WTC11 (cell line): Measurements from ENCODE around the gene RHOT2. TPM values are rescaled to one million over a fixed set of nuclear protein-coding genes. Genes with fewer than 3 reads are reported as not detected.

Source experiments
- ATAC-seq: fragments of 200-7000 bp; cut with Tn5 transposase; 2 replicates; pipeline ENCODE4 v1.10.0; 2021; ENCODE audit warnings: mild to moderate bottlenecking, moderate library complexity
- CTCF ChIA-PET: fragments of 300-600 bp; sonication (Branson Sonifier 250); formaldehyde crosslinking; loops from one replicate; lab custom pipeline; 2021; ENCODE audit warnings: antibody characterized with exemption; lab: Charles Lee
- POLR2A ChIA-PET: fragments of 350-600 bp; sonication (Branson Sonifier 250); formaldehyde crosslinking; loops from one replicate; lab custom pipeline; 2021; ENCODE audit warnings: antibody characterized with exemption; lab: Charles Lee
- DNase-seq: peaks from one replicate; pipeline ENCODE4 v3.0.0; 2021; ENCODE audit warnings: low spot score
- H3K27ac Mint-ChIP-seq: 2 replicates; pipeline ENCODE4 v1.8.0; 2021; ENCODE audit warnings: mixed read lengths
- H3K27me3 Mint-ChIP-seq: 2 replicates; pipeline ENCODE4 v1.8.0; 2021; ENCODE audit warnings: low read depth, mild to moderate bottlenecking, moderate library complexity, mixed read lengths
- H3K36me3 Mint-ChIP-seq: 2 replicates; pipeline ENCODE4 v1.8.0; 2021; ENCODE audit warnings: mixed read lengths
- H3K4me1 Mint-ChIP-seq: 2 replicates; pipeline ENCODE4 v1.8.0; 2022; ENCODE audit warnings: mixed read lengths
- H3K4me3 Mint-ChIP-seq: 2 replicates; pipeline ENCODE4 v1.8.0; 2021; ENCODE audit warnings: mild to moderate bottlenecking, moderate library complexity, mixed read lengths
- H3K9me3 Mint-ChIP-seq: 2 replicates; pipeline ENCODE4 v1.8.0; 2021; ENCODE audit warnings: mixed read lengths
- ATF1 ChIP-seq: sonication (generic); formaldehyde crosslinking; IDR thresholded peaks from 2 replicates; pipeline ENCODE4 v1.8.1; 2023; ENCODE audit warnings: mild to moderate bottlenecking, moderate library complexity, missing genetic modification reagents
- CBFB ChIP-seq: sonication (generic); formaldehyde crosslinking; IDR thresholded peaks from 2 replicates; pipeline ENCODE4 v1.8.1; 2022; ENCODE audit warnings: mild to moderate bottlenecking, low read depth, missing genetic modification reagents
- E2F5 ChIP-seq: sonication (generic); formaldehyde crosslinking; IDR thresholded peaks from 2 replicates; pipeline ENCODE4 v1.8.1; 2022; ENCODE audit warnings: mild to moderate bottlenecking, moderate library complexity, missing genetic modification reagents
- EMX1 ChIP-seq: fragments of 250-450 bp; sonication (Bioruptor Pico); IDR thresholded peaks from 2 replicates; pipeline ENCODE4 v1.8.0; 2021; ENCODE audit warnings: mild to moderate bottlenecking
- FOXP4 ChIP-seq: sonication (generic); formaldehyde crosslinking; IDR thresholded peaks from 2 replicates; pipeline ENCODE4 v1.8.0; 2022; ENCODE audit warnings: mild to moderate bottlenecking, missing genetic modification reagents
- GABPB1 ChIP-seq: sonication (generic); formaldehyde crosslinking; IDR thresholded peaks from 2 replicates; pipeline ENCODE4 v1.8.1; 2023; ENCODE audit warnings: mild to moderate bottlenecking, missing genetic modification reagents
- MAX ChIP-seq: sonication (generic); formaldehyde crosslinking; IDR thresholded peaks from 2 replicates; pipeline ENCODE4 v1.8.0; 2022; ENCODE audit warnings: mild to moderate bottlenecking, missing genetic modification reagents
- NFATC4 ChIP-seq: fragments of 250-450 bp; sonication (Bioruptor Pico); IDR thresholded peaks from 2 replicates; pipeline ENCODE4 v1.9.0; 2021; ENCODE audit warnings: mild to moderate bottlenecking
- NFYB ChIP-seq: sonication (generic); formaldehyde crosslinking; conservative IDR thresholded peaks from 2 replicates; pipeline ENCODE4 v1.8.0; 2022; ENCODE audit warnings: low read depth, missing genetic modification reagents
- NR2C2 ChIP-seq: sonication (generic); formaldehyde crosslinking; IDR thresholded peaks from 2 replicates; pipeline ENCODE4 v1.8.0; 2022; ENCODE audit warnings: mild to moderate bottlenecking, missing genetic modification reagents
- NR3C1 ChIP-seq: sonication (generic); formaldehyde crosslinking; conservative IDR thresholded peaks from 2 replicates; pipeline ENCODE4 v1.8.1; 2023; ENCODE audit warnings: low read depth, mild to moderate bottlenecking, missing genetic modification reagents
- PREB ChIP-seq: sonication (generic); formaldehyde crosslinking; IDR thresholded peaks from 2 replicates; pipeline ENCODE4 v1.8.1; 2022; ENCODE audit warnings: mild to moderate bottlenecking, missing genetic modification reagents, moderate library complexity, borderline replicate concordance
- SMAD3 ChIP-seq: sonication (generic); formaldehyde crosslinking; IDR thresholded peaks from 2 replicates; pipeline ENCODE4 v1.8.0; 2022; ENCODE audit warnings: missing genetic modification reagents, mild to moderate bottlenecking, borderline replicate concordance
- ZNF219 ChIP-seq: sonication (generic); formaldehyde crosslinking; IDR thresholded peaks from 2 replicates; pipeline ENCODE4 v1.8.0; 2023; ENCODE audit warnings: missing genetic modification reagents, mild to moderate bottlenecking, borderline replicate concordance
- ZNF396 ChIP-seq: fragments of 250-450 bp; sonication (Bioruptor Pico); IDR thresholded peaks from 2 replicates; pipeline ENCODE4 v1.8.0; 2021; ENCODE audit warnings: mild to moderate bottlenecking, moderate library complexity, borderline replicate concordance
- total RNA-seq: library from RNA; stranded (reverse); gene quantifications from 3 replicates; pipeline ENCODE4 v1.2.3, GENCODE V29; 2021
- TF ChIP-seq, protein P1 (sequence below): sonication (generic); formaldehyde crosslinking; IDR thresholded peaks from 2 replicates; pipeline ENCODE4 v1.8.0; 2022; ENCODE audit warnings: mild to moderate bottlenecking, missing genetic modification reagents
- TF ChIP-seq, protein P2 (sequence below): fragments of 250-450 bp; sonication (Bioruptor Pico); IDR thresholded peaks from 2 replicates; pipeline ENCODE4 v1.9.0; 2021; ENCODE audit warnings: moderate library complexity, mild to moderate bottlenecking, inconsistent platforms, borderline replicate concordance
- TF ChIP-seq, protein P3 (sequence below): sonication (generic); formaldehyde crosslinking; IDR thresholded peaks from 2 replicates; pipeline ENCODE4 v1.8.0; 2023; ENCODE audit warnings: missing genetic modification reagents
- TF ChIP-seq, protein P4 (sequence below): sonication (generic); formaldehyde crosslinking; conservative IDR thresholded peaks from 2 replicates; pipeline ENCODE4 v1.8.1; 2023; ENCODE audit warnings: mild to moderate bottlenecking, low read depth, missing genetic modification reagents, moderate library complexity

The RHOT2 gene
- total RNA-seq, 1 experiment from 2014 or later, result 285 TPM

GRCh38 chr16:648781-649589 lies 18.9 kb upstream of the RHOT2 start, which contains the start of gene WDR90 (continued):
- TF ChIP-seq, protein P1, sequence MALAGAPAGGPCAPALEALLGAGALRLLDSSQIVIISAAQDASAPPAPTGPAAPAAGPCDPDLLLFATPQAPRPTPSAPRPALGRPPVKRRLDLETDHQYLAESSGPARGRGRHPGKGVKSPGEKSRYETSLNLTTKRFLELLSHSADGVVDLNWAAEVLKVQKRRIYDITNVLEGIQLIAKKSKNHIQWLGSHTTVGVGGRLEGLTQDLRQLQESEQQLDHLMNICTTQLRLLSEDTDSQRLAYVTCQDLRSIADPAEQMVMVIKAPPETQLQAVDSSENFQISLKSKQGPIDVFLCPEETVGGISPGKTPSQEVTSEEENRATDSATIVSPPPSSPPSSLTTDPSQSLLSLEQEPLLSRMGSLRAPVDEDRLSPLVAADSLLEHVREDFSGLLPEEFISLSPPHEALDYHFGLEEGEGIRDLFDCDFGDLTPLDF, result no peak
- TF ChIP-seq ZNF219 (CRISPR knock-in tag), result no peak
- TF ChIP-seq ATF1, result peak; percentile 92
- no peak for TF ChIP-seq NR2C2 (CRISPR knock-in tag)
- no peak for TF ChIP-seq PREB
- TF ChIP-seq EMX1 (CRISPR knock-in tag), result peak; percentile 60; the same call in 1 of the 2 replicates
- TF ChIP-seq GABPB1 (CRISPR knock-in tag), result peak; percentile 83
- peak; percentile 97 for TF ChIP-seq MAX (CRISPR knock-in tag)
- peak; percentile 86; the same call in 1 of the 2 replicates for TF ChIP-seq NFATC4 (CRISPR knock-in tag)
- peak; percentile 91 for TF ChIP-seq CBFB (CRISPR knock-in tag)
- TF ChIP-seq, protein P2, sequence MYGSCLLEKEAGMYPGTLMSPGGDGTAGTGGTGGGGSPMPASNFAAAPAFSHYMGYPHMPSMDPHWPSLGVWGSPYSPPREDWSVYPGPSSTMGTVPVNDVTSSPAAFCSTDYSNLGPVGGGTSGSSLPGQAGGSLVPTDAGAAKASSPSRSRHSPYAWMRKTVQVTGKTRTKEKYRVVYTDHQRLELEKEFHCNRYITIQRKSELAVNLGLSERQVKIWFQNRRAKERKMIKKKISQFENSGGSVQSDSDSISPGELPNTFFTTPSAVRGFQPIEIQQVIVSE, result no peak
- TF ChIP-seq NR3C1, result peak; percentile 94
- no peak; the same call in 1 of the 2 replicates for TF ChIP-seq FOXP4 (CRISPR knock-in tag)
- TF ChIP-seq NFYB (CRISPR knock-in tag), result no peak
- TF ChIP-seq, protein P3, sequence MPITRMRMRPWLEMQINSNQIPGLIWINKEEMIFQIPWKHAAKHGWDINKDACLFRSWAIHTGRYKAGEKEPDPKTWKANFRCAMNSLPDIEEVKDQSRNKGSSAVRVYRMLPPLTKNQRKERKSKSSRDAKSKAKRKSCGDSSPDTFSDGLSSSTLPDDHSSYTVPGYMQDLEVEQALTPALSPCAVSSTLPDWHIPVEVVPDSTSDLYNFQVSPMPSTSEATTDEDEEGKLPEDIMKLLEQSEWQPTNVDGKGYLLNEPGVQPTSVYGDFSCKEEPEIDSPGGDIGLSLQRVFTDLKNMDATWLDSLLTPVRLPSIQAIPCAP (CRISPR knock-in tag), result no peak; the same call in 1 of the 2 replicates
- TF ChIP-seq SMAD3 (CRISPR knock-in tag), result peak; percentile 34; the same call in 1 of the 2 replicates

DNA sequence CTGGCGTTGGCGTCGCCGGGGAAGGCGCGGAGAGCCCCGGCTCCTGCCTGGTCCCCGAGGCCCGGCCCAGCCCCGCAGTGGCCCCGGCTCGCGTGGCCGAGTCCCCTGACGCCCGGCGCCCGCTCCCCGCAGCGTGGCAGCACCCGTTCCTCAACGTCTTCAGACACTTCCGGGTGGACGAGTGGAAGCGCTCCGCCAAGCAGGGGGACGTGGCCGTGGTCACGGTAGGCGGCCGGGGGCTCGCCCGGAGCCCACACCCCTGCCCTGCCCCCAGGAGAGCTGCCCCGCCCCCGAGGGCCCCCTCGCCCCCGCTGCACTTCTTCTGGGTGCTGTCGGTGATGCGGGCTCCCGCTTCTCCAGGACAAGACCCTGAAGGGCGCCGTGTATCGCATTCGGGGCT lies 18.3 kb upstream of the RHOT2 start:
- POLR2A ChIA-PET, result interaction anchor here (0.8 kb wide), 2 partner anchors 11 to 12 kb away, joined by 3 read pairs; no protein-coding TSS in a partner anchor
- TF ChIP-seq E2F5 (no peak), ZNF396 (CRISPR knock-in tag) (no peak)
- TF ChIP-seq, protein P4, sequence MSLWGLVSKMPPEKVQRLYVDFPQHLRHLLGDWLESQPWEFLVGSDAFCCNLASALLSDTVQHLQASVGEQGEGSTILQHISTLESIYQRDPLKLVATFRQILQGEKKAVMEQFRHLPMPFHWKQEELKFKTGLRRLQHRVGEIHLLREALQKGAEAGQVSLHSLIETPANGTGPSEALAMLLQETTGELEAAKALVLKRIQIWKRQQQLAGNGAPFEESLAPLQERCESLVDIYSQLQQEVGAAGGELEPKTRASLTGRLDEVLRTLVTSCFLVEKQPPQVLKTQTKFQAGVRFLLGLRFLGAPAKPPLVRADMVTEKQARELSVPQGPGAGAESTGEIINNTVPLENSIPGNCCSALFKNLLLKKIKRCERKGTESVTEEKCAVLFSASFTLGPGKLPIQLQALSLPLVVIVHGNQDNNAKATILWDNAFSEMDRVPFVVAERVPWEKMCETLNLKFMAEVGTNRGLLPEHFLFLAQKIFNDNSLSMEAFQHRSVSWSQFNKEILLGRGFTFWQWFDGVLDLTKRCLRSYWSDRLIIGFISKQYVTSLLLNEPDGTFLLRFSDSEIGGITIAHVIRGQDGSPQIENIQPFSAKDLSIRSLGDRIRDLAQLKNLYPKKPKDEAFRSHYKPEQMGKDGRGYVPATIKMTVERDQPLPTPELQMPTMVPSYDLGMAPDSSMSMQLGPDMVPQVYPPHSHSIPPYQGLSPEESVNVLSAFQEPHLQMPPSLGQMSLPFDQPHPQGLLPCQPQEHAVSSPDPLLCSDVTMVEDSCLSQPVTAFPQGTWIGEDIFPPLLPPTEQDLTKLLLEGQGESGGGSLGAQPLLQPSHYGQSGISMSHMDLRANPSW (CRISPR knock-in tag), result no peak
- H3K4me1 Mint-ChIP-seq, result peaks cover 5% of the 10 kb centered on the region; the same call in 1 of the 2 replicates
- ATAC-seq (no peak), DNase-seq (no peak)
- H3K27me3 Mint-ChIP-seq, result no peaks in the 10 kb centered on the region
- H3K4me3 Mint-ChIP-seq, result peak overlapping the region; percentile 64
- no peaks in the 10 kb centered on the region for H3K36me3 Mint-ChIP-seq
- CTCF ChIA-PET, result interaction anchor here (0.6 to 6.4 kb wide), 17 partner anchors 10 to 258 kb away, joined by 3 to 54 read pairs (median 5); partner anchors contain the start of genes CHTF18, METTL26, RAB40C and RHBDL1
- H3K9me3 Mint-ChIP-seq, result no peaks in the 10 kb centered on the region
- no peak overlapping the region for H3K27ac Mint-ChIP-seq
